Activated CD8-positive, alpha-beta T cell treated with anti-CD3 and anti-CD28 coated beads, Interleukin-2, amount 10 ng/mL, durations not matched to agents 7 days and 5 days (primary cell): Measurements from ENCODE around the gene ECM1. TPM values are rescaled to one million over a fixed set of nuclear protein-coding genes. Genes with fewer than 3 reads are reported as not detected.

ENCODE experiments used
- ATAC-seq: fragments of 150-1000 bp; cut with Tn5 transposase; one replicate; pipeline ENCODE4 v1.10.0; 2021; ENCODE audit warnings: moderate library complexity
- CTCF ChIA-PET: fragments of 350-600 bp; sonication (Branson Sonifier 250); formaldehyde crosslinking; loops from one replicate; lab custom pipeline; 2021; ENCODE audit warnings: antibody characterized with exemption; lab: Charles Lee
- POLR2A ChIA-PET: fragments of 350-600 bp; sonication (Branson Sonifier 250); formaldehyde crosslinking; loops from one replicate; lab custom pipeline; 2021; ENCODE audit warnings: antibody characterized with exemption; lab: Charles Lee
- DNase-seq: peaks from one replicate; pipeline ENCODE4 v3.0.0-alpha.2; 2020
- H3K27ac Mint-ChIP-seq: one replicate; pipeline ENCODE4 v1.8.0; 2021; ENCODE audit warnings: mild to moderate bottlenecking, mixed read lengths
- H3K27me3 Mint-ChIP-seq: one replicate; pipeline ENCODE4 v1.8.0; 2021; ENCODE audit warnings: low read depth, mixed read lengths
- H3K36me3 Mint-ChIP-seq: one replicate; pipeline ENCODE4 v1.8.0; 2021; ENCODE audit warnings: low read depth, mixed read lengths
- H3K4me1 Mint-ChIP-seq: one replicate; pipeline ENCODE4 v1.8.0; 2021; ENCODE audit warnings: low read depth, mixed read lengths
- H3K4me3 Mint-ChIP-seq: one replicate; pipeline ENCODE4 v1.8.0; 2021; ENCODE audit warnings: mild to moderate bottlenecking, mixed read lengths
- H3K9me3 Mint-ChIP-seq: one replicate; pipeline ENCODE4 v1.8.0; 2022; ENCODE audit warnings: mixed read lengths; ENCODE audit not compliant: insufficient read depth
- total RNA-seq, 2 experiments: library from RNA; stranded (reverse); gene quantifications; one replicate each; pipeline ENCODE4 v1.2.3, GENCODE V29; 2021

ECM1 gene
- total RNA-seq, 2 experiments from 2014 or later: 0.71 to 0.78 TPM

DNA sequence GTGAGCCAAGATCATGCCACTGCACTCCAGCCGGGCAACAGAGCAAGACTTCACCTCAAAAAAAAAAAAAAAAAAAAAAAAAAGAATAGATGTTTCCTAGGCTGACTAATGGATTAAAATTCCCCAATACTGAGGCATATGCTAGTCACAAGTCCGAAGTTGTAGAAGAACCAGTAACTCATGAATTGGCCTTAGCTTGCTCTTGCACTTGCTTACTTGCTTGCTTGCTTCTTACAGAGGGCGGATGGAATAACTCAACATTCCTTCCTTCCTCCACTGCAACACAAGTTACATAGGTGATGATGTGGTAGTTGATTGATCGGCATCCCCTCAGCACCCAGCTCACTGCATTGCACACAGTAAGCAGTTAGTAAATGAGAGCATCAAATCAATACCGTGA is 23.5 kb upstream of the ECM1 start:
- H3K27ac Mint-ChIP-seq: no peak overlapping the region
- ATAC-seq (no peak), DNase-seq (no peak)
- peaks cover 4% of the 10 kb centered on the region for H3K27me3 Mint-ChIP-seq
- H3K9me3 Mint-ChIP-seq: no peaks in the 10 kb centered on the region
- H3K4me3 Mint-ChIP-seq: no peak overlapping the region
- H3K4me1 Mint-ChIP-seq: peaks cover 19% of the 10 kb centered on the region
- CTCF ChIA-PET: interaction anchor here (1.0 kb wide), 2 partner anchors 48 to 49 kb away, joined by 3 read pairs; no protein-coding TSS in a partner anchor
- peaks cover 4% of the 10 kb centered on the region for H3K36me3 Mint-ChIP-seq
- POLR2A ChIA-PET: no interaction called here

DNA sequence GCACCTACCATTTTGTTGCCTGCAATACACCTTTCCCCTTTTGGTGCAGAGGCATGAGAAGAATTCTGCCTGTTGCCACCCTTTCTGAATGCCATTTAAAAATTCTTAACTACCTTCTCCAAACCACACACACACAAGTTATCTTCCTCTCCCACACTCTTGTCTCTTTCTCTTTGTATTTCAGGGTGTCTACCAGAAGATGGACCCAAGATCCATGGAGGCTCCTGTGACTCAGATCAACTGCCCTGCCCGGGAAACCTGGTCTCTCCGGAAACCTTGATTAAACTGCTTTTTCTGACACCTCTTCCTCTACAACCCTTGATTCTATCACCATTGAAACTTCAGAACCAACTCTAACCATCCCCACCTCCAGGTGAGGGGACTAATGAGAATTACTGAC is 23.0 kb upstream of the ECM1 start:
- ATAC-seq (no peak), DNase-seq (peak; percentile 26)
- H3K27ac Mint-ChIP-seq: no peak overlapping the region
- H3K36me3 Mint-ChIP-seq: peaks cover 4% of the 10 kb centered on the region
- ChIA-PET POLR2A (no interaction called here), CTCF (interaction anchor here (1.0 to 3.1 kb wide), 3 partner anchors 31 to 75 kb away, joined by 3 to 10 read pairs (median 9); partner anchors contain the start of gene FALEC)
- peaks cover 2% of the 10 kb centered on the region for H3K27me3 Mint-ChIP-seq
- H3K4me3 Mint-ChIP-seq: no peak overlapping the region
- H3K4me1 Mint-ChIP-seq: peaks cover 19% of the 10 kb centered on the region
- no peaks in the 10 kb centered on the region for H3K9me3 Mint-ChIP-seq

GRCh38 chr1:150486966-150487762 is 20.7 kb upstream of the ECM1 start, which contains the start of gene TARS2:
Gene TARS2 (plus strand): TSS chr1:150487419. CDS start chr1:150487451, 32 bp downstream.
- ATAC-seq (peak; percentile 100), DNase-seq (peak; percentile 98)
- H3K4me3 Mint-ChIP-seq: peak within 1 kb of the TSS; percentile 87
- no peaks in the 10 kb centered on the region for H3K9me3 Mint-ChIP-seq
- H3K4me1 Mint-ChIP-seq: peaks cover 23% of the 10 kb centered on the region
- H3K36me3 Mint-ChIP-seq: peaks cover 20% of the 10 kb centered on the region
- H3K27me3 Mint-ChIP-seq: no peaks in the 10 kb centered on the region
- H3K27ac Mint-ChIP-seq: peak within 1 kb of the TSS; percentile 95
- POLR2A ChIA-PET: interaction anchor here (0.7 to 1.6 kb wide), 6 partner anchors 11 to 123 kb away, joined by 3 to 8 read pairs (median 4); partner anchors contain the start of genes FALEC and RPRD2
- CTCF ChIA-PET: interaction anchor here (0.6 to 3.1 kb wide), 5 partner anchors 29 to 232 kb away, joined by 3 to 10 read pairs (median 4); partner anchors contain the start of gene FALEC

DNA sequence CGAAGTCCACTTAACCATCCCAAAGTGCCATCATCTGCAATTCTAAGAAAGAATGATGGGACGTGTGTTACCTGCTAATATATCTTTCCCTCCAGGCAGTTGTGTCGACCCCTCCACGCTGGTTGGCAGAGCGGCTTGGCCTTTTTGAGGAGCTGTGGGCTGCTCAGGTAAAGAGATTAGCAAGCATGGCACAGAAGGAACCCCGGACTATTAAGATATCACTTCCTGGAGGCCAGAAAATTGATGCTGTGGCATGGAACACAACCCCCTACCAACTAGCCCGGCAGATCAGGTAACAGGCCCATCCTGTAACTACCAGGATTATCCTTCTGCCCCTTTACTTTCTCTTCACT is 20.2 kb upstream of the ECM1 start:
- H3K27ac Mint-ChIP-seq: peak overlapping the region; percentile 95
- ATAC-seq (no peak), DNase-seq (no peak)
- POLR2A ChIA-PET: interaction anchor here (1.1 to 1.6 kb wide), 4 partner anchors 11 to 73 kb away, joined by 3 to 8 read pairs (median 6); partner anchors contain the start of gene FALEC
- CTCF ChIA-PET: interaction anchor here (0.6 to 3.1 kb wide), 4 partner anchors 28 to 232 kb away, joined by 3 to 10 read pairs (median 4); partner anchors contain the start of gene FALEC
- H3K4me3 Mint-ChIP-seq: peak overlapping the region; percentile 87
- no peaks in the 10 kb centered on the region for H3K27me3 Mint-ChIP-seq
- H3K9me3 Mint-ChIP-seq: no peaks in the 10 kb centered on the region
- H3K36me3 Mint-ChIP-seq: peaks cover 21% of the 10 kb centered on the region
- H3K4me1 Mint-ChIP-seq: peaks cover 23% of the 10 kb centered on the region

DNA sequence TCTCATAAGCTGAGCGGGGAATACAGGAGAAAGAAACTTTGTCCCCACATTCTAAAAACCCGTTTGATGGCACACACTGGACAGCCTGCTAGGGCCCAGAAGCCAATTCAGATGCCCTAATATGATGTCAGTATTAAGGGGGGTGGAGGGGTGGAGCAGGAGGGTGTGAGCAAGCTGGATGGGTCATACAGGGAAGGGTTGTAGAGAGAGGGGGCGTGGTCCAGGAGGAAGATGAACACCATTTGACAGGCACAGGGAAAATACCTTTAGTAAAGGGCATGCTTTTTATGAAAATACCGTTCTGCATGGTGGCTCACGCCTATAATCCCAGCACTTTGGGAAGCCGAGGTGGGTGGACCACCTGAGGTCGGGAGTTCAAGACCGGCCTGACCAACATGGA is 14.7 kb upstream of the ECM1 start:
- POLR2A ChIA-PET: no interaction called here
- CTCF ChIA-PET: no interaction called here

DNA sequence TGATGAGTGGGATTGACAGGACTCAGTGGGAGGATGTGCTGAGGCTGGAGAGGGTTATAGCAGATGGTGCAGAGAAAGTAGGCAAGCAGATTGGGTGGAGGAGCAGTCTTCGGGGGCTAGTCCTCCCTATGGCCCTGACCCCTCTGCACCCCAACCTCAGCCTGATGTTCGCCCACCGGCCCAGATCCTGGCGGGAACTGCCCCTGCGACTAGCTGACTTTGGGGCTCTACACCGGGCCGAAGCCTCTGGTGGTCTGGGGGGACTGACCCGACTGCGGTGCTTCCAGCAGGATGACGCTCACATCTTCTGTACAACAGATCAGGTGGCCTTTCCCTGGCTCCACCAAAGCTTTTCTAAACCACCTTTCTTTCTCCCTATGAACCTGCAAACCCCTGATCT is 9.6 kb upstream of the ECM1 start:
- DNase-seq: no peak
- H3K4me3 Mint-ChIP-seq: no peak overlapping the region
- no peak overlapping the region for H3K27ac Mint-ChIP-seq
- no peaks in the 10 kb centered on the region for H3K9me3 Mint-ChIP-seq
- CTCF ChIA-PET: interaction anchor here (1.2 kb wide), 1 partner anchor 34 kb away, joined by 4 read pairs; no protein-coding TSS in a partner anchor
- no peak for ATAC-seq
- POLR2A ChIA-PET: interaction anchor here (2.1 kb wide), 1 partner anchor 11 kb away, joined by 7 read pairs; the partner anchor contains the start of gene TARS2
- H3K4me1 Mint-ChIP-seq: no peaks in the 10 kb centered on the region
- peaks cover 27% of the 10 kb centered on the region for H3K36me3 Mint-ChIP-seq
- H3K27me3 Mint-ChIP-seq: no peaks in the 10 kb centered on the region

More for the DNA sequence above, 14.7 kb upstream of the ECM1 start:
- Mint-ChIP-seq H3K9me3 (no peaks in the 10 kb centered on the region), H3K27ac (no peak overlapping the region), H3K4me1 (peaks cover 13% of the 10 kb centered on the region), H3K36me3 (peaks cover 30% of the 10 kb centered on the region), H3K4me3 (no peak overlapping the region), H3K27me3 (no peaks in the 10 kb centered on the region)
- DNase-seq (no peak), ATAC-seq (no peak)

- Mint-ChIP-seq H3K4me1 (no peaks in the 10 kb centered on the region), H3K4me3 (no peak overlapping the region), H3K9me3 (no peaks in the 10 kb centered on the region), H3K36me3 (peaks cover 37% of the 10 kb centered on the region), H3K27ac (no peak overlapping the region), H3K27me3 (no peaks in the 10 kb centered on the region)
- ChIA-PET POLR2A (no interaction called here), CTCF (no interaction called here)
- ATAC-seq (no peak), DNase-seq (no peak)
These were observed 2.5 kb upstream of the ECM1 start for GRCh38 chr1:150505431-150505830.

DNA sequence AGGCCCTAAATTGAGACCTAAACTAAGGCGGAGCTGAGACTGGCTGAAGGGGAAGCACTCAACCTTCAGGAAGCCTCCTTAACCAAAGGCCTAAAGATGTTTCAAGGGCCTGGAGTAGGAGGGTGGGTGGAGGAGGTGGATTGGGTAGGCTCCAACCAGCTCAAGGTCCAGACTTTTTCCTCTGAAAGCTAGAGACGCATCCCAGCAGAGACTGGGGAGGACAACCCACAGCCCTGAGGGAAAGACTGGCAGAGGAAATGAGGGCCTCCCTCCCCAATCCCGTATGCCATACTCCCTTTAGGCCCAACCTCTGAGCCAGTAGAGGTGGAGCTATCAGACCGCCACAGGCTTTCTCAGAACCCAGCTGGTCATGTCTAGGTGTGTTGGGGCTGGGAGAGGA is 1.1 kb downstream of the ECM1 start:
- no peak for DNase-seq
- Mint-ChIP-seq H3K4me1 (no peaks in the 10 kb centered on the region), H3K36me3 (peaks cover 29% of the 10 kb centered on the region), H3K4me3 (no peak overlapping the region), H3K27me3 (no peaks in the 10 kb centered on the region), H3K27ac (no peak overlapping the region), H3K9me3 (no peaks in the 10 kb centered on the region)
- no peak for ATAC-seq
- ChIA-PET CTCF (no interaction called here), POLR2A (no interaction called here)

GRCh38 chr1:150511551-150511950 is 3.6 kb downstream of the ECM1 start:
- H3K4me3 Mint-ChIP-seq: no peak overlapping the region
- POLR2A ChIA-PET: no interaction called here

GRCh38 chr1:150511985-150512660 is 4.2 kb downstream of the ECM1 start:
- Mint-ChIP-seq H3K9me3 (no peaks in the 10 kb centered on the region), H3K4me1 (peaks cover 15% of the 10 kb centered on the region), H3K36me3 (peaks cover 4% of the 10 kb centered on the region), H3K27me3 (no peaks in the 10 kb centered on the region), H3K27ac (no peak overlapping the region), H3K4me3 (no peak overlapping the region)
- no peak for DNase-seq
- no peak for ATAC-seq
- ChIA-PET POLR2A (no interaction called here), CTCF (interaction anchor here (0.9 to 2.8 kb wide), 2 partner anchors 20 to 49 kb away, joined by 3 to 11 read pairs; no protein-coding TSS in a partner anchor)

More at GRCh38 chr1:150511551-150511950, 3.6 kb downstream of the ECM1 start:
- ATAC-seq: no peak
- CTCF ChIA-PET: interaction anchor here (0.9 to 2.8 kb wide), 2 partner anchors 21 to 48 kb away, joined by 3 to 11 read pairs; no protein-coding TSS in a partner anchor
- Mint-ChIP-seq H3K9me3 (no peaks in the 10 kb centered on the region), H3K27ac (no peak overlapping the region), H3K4me1 (peaks cover 10% of the 10 kb centered on the region), H3K27me3 (no peaks in the 10 kb centered on the region), H3K36me3 (peaks cover 9% of the 10 kb centered on the region)
- no peak for DNase-seq

DNA sequence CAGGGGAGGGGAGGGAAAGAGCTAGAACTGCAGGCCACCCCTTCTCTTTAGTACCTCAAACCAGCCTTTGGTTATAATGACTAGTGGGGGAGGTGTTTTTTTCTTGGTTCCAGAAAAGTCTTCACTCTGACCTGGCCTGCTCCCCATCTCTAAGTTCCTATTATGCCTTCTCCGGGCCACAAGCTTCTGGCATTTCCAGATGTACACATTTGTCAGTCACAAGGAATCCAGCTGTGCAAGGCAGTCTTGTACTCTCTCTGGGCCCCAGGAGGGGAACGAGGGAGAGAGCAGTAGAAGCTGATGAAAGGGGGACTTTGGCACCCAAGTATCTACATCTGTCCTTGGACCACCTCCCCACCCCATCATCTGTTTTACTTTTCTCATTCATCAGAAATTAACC is 4.9 kb downstream of the ECM1 start:
- no peaks in the 10 kb centered on the region for H3K36me3 Mint-ChIP-seq
- ATAC-seq (no peak), DNase-seq (no peak)
- ChIA-PET CTCF (interaction anchor here (2.8 kb wide), 1 partner anchor 20 kb away, joined by 11 read pairs; no protein-coding TSS in a partner anchor), POLR2A (no interaction called here)
- H3K4me1 Mint-ChIP-seq: peaks cover 18% of the 10 kb centered on the region
- no peak overlapping the region for H3K27ac Mint-ChIP-seq
- H3K27me3 Mint-ChIP-seq: no peaks in the 10 kb centered on the region
- H3K4me3 Mint-ChIP-seq: no peak overlapping the region
- no peaks in the 10 kb centered on the region for H3K9me3 Mint-ChIP-seq
